ENCODE data around the gene FUBP1.
"Not testable (repeated sequence)": the region's sequence is repeated elsewhere in the genome, so short reads cannot be mapped to it uniquely, and the experiment has no call there.

Gene FUBP1

GRCh38 chr1:77987919-77988318, 9.0 kb upstream of the FUBP1 start:
- H3K27ac ChIP-seq, result no peak overlapping the region
- TF ChIP-seq, protein P1, sequence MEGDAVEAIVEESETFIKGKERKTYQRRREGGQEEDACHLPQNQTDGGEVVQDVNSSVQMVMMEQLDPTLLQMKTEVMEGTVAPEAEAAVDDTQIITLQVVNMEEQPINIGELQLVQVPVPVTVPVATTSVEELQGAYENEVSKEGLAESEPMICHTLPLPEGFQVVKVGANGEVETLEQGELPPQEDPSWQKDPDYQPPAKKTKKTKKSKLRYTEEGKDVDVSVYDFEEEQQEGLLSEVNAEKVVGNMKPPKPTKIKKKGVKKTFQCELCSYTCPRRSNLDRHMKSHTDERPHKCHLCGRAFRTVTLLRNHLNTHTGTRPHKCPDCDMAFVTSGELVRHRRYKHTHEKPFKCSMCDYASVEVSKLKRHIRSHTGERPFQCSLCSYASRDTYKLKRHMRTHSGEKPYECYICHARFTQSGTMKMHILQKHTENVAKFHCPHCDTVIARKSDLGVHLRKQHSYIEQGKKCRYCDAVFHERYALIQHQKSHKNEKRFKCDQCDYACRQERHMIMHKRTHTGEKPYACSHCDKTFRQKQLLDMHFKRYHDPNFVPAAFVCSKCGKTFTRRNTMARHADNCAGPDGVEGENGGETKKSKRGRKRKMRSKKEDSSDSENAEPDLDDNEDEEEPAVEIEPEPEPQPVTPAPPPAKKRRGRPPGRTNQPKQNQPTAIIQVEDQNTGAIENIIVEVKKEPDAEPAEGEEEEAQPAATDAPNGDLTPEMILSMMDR (IDR thresholded peaks at IDR 0.05), result no peak
- no peak for DNase-seq (ENCODE audit: low spot score)
- H3K4me3 ChIP-seq, result no peak overlapping the region

DNA sequence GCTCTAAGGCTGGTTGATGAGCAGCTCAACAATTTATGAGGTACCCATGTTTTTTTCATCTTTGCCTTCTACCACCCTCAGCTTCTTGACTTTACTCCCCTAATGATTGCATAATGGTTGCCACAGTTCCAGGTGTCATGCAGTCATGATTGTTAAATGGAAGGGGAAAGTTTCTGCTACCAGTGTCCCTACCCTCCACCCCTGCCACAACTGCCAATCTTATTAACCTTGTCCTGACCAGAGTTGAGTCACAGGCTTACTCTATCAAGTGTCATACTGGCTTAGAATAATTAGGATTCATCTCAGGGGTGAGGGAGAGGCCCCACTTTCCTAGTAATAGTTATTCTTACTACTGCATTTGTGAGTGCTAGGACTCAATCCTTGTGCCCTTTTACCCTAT, 7.9 kb upstream of the FUBP1 start:
- Histone ChIP-seq H3K27ac (no peak overlapping the region), H3K4me3 (no peak overlapping the region)
- DNase-seq (ENCODE audit: low spot score), result no peak
- TF ChIP-seq, protein P1 (IDR thresholded peaks at IDR 0.05), result no peak

DNA sequence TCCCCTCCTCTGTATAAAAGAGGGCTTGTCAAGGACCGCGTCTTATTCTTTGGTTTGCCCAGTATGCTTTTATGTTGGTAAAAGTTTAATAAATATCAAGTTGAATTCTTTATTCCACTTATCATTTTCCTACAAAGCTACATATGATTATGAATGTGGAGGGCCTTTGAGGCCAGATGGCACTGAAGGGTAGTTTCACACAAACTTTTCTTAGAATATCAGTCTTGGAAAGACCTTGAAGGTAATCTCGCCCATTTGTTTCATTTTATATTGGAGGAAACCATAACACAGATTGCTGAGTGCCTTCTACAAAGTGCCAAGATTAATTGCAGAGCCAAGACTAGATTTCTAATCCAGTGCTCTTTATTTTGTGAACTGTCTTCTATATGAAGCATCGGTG, 5.8 kb upstream of the FUBP1 start:
- TF ChIP-seq, protein P1 (IDR thresholded peaks at IDR 0.05), result no peak
- DNase-seq (ENCODE audit: low spot score), result no peak
- Histone ChIP-seq H3K27ac (no peak overlapping the region), H3K4me3 (no peak overlapping the region)

DNA sequence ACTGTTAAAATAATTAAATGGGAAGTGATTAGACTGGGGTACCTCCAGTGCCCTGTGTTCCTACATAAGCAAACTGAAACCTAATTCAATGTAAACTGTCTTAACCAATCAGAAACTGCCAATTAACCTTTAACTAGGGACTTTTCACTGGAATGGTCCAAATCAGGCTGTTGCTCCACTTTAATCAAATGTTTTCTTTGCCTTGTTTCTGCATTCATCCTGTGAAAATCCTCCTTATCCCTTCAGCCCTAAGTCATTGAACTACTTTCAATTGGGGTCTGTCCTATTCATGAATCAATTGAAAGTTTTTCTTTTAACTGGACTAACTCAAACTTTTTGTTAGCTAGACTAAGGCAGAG, 5.1 kb upstream of the FUBP1 start:
- H3K27ac ChIP-seq, result no peak overlapping the region
- H3K4me3 ChIP-seq, result no peak overlapping the region
- TF ChIP-seq, protein P1 (IDR thresholded peaks at IDR 0.05), result no peak
- no peak for DNase-seq (ENCODE audit: low spot score)

DNA sequence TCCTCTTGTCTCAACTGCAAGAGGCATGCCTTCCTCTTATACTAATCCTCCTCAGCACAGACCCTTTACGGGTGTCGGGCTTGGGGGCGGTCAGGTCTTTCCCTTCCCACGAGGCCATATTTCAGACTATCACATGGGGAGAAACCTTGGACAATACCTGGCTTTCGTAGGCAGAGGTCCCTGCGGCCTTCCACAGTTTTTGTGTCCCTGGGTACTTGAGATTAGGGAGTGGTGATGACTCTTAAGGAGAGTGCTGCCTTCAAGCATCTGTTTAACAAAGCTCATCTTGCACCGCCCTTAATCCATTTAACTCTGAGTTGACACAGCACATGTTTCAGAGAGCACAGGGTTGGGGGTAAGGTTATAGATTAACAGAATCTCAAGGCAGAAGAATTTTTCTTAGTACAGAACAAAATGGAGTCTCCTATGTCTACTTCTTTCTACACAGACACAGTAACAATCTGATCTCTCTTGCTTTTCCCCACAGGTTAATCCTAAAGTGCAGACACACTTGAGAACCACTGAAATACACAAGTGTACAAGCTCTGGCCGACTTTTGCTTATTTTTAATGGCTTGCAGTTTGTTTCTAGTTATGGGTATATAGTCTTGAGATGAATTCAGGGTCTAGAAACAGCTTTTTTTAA, 4.6 kb upstream of the FUBP1 start:
- DNase-seq (ENCODE audit: low spot score); H3K4me3 ChIP-seq; H3K27ac ChIP-seq: not testable (repeated sequence)

- H3K27ac ChIP-seq, result peak overlapping the region; percentile 98
- no peak for DNase-seq (ENCODE audit: low spot score)
- TF ChIP-seq, protein P1 (IDR thresholded peaks at IDR 0.05), result no peak
- H3K4me3 ChIP-seq, result peak overlapping the region; percentile 83
Measured at GRCh38 chr1:77978293-77978968, 441 bp downstream of the FUBP1 start.

DNA sequence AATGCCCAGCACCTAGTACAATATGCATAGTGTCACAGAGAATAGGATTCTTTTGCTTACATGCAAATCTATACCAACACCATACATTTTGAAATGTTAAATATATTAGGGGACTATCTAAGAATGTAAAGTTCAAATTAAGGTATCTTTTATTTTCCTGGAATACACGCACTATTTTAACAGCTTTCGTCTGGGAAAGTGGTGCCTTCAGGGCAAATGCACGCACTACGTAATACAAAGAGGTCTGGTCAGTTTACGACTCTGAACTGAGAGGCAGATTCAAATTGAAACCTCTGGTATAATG, 931 bp downstream of the FUBP1 start:
- DNase-seq (ENCODE audit: low spot score), result no peak
- peak overlapping the region; percentile 83 for H3K4me3 ChIP-seq

More for the DNA sequence above, 931 bp downstream of the FUBP1 start:
- TF ChIP-seq, protein P1 (IDR thresholded peaks at IDR 0.05), result no peak
- H3K27ac ChIP-seq, result peak overlapping the region; percentile 98
